Endothelial cell of hepatic sinusoid (primary cell): Measurements from ENCODE around the gene PCNX2.

Experiments
- in situ Hi-C: cut with HindIII; loops from 2 replicates; pipeline ENCODE4 v1.10.0; 2017; ENCODE audit warnings: low sequenced_read_pairs

The PCNX2 gene

GRCh38 chr1:232966663-232967062 is 328.9 kb downstream of the PCNX2 start:
- in situ Hi-C loops = no loop called here

- in situ Hi-C loops = no loop called here
These were observed 329.7 kb downstream of the PCNX2 start for GRCh38 chr1:232965912-232966217.

GRCh38 chr1:232965124-232965911 is 330.2 kb downstream of the PCNX2 start:
- in situ Hi-C loops = no loop called here

GRCh38 chr1:232964601-232965000 is 330.9 kb downstream of the PCNX2 start:
- in situ Hi-C loops = no loop called here

GRCh38 chr1:232962761-232963745 is 332.5 kb downstream of the PCNX2 start:
- in situ Hi-C loops = no loop called here

GRCh38 chr1:232958067-232958466 is 337.5 kb downstream of the PCNX2 start:
- in situ Hi-C loops = no loop called here

- in situ Hi-C loops = no loop called here
These were observed 339.4 kb downstream of the PCNX2 start for GRCh38 chr1:232956081-232956480.

GRCh38 chr1:232954594-232955365 is 340.7 kb downstream of the PCNX2 start:
- in situ Hi-C loops = no loop called here

GRCh38 chr1:232952514-232953499 is 342.7 kb downstream of the PCNX2 start:
- in situ Hi-C loops = no loop called here

- in situ Hi-C loops = no loop called here
These were observed 343.9 kb downstream of the PCNX2 start for GRCh38 chr1:232951605-232952004.

GRCh38 chr1:232951180-232951579 is 344.3 kb downstream of the PCNX2 start:
- in situ Hi-C loops = no loop called here

GRCh38 chr1:232950197-232951176 is 345.0 kb downstream of the PCNX2 start, which contains the start of gene NTPCR:
Gene NTPCR (plus strand): TSS chr1:232950611. CDS start chr1:232950711, 100 bp downstream.
- in situ Hi-C loops = no loop called here

GRCh38 chr1:232949636-232950196 is 345.8 kb downstream of the PCNX2 start:
- in situ Hi-C loops = no loop called here

GRCh38 chr1:232944347-232944746 is 351.2 kb downstream of the PCNX2 start:
- in situ Hi-C loops = no loop called here

- in situ Hi-C loops = no loop called here
These were observed 351.8 kb downstream of the PCNX2 start for GRCh38 chr1:232943679-232944252.

- in situ Hi-C loops = no loop called here
These were observed 352.9 kb downstream of the PCNX2 start for GRCh38 chr1:232942413-232943294.

- in situ Hi-C loops = no loop called here
These were observed 355.3 kb downstream of the PCNX2 start for GRCh38 chr1:232940262-232940661.
